GM23338 (cell line): ENCODE results near the gene AGRP. TPM values are rescaled to one million over a fixed set of nuclear protein-coding genes. Genes with fewer than 3 reads are reported as not detected.

Experiments used
- CREB1 ChIP-seq: fragments of 250-450 bp; sonication (Bioruptor Pico); IDR thresholded peaks from 2 replicates; pipeline ENCODE4 v1.5.0; 2020; ENCODE audit warnings: low read depth, mild to moderate bottlenecking, moderate library complexity
- JUNB ChIP-seq: IDR thresholded peaks from one replicate; pipeline ENCODE4 v1.6.1; 2016; ENCODE audit warnings: antibody characterized with exemption; ENCODE audit not compliant: unreplicated experiment
- NANOG ChIP-seq: IDR thresholded peaks from 2 replicates; pipeline ENCODE4 v1.6.1; 2016; ENCODE audit warnings: antibody characterized with exemption, borderline replicate concordance
- STAT1 ChIP-seq: IDR thresholded peaks from one replicate; pipeline ENCODE4 v1.6.1; 2016; ENCODE audit warnings: antibody characterized with exemption; ENCODE audit not compliant: unreplicated experiment
- polyA plus RNA-seq: library from polyadenylated mRNA; unstranded; fragments of >200 nt; fragmentation: Nextera tagmentation; extraction: Ambion mirVana; gene quantifications from 2 replicates; pipeline ENCODE4 v1.2.1, GENCODE V29; 2016
- total RNA-seq: library from RNA; depleted of rRNA; stranded (reverse); fragments of >200 nt; shearing (Covaris generic); gene quantifications from 2 replicates; pipeline ENCODE4 v1.2.3, GENCODE V29; 2014
- TF ChIP-seq, protein P1 (sequence below): fragments of 250-450 bp; sonication (Bioruptor Pico); IDR thresholded peaks from 2 replicates; pipeline ENCODE4 v1.5.0; 2020; ENCODE audit warnings: mild to moderate bottlenecking, moderate library complexity
- TF ChIP-seq, protein P2 (sequence below): IDR thresholded peaks from one replicate; pipeline ENCODE4 v1.6.1; 2018; ENCODE audit warnings: antibody characterized with exemption; ENCODE audit not compliant: unreplicated experiment
- TF ChIP-seq, protein P3 (sequence below): IDR thresholded peaks from 2 replicates; pipeline ENCODE4 v1.6.1; 2016; ENCODE audit warnings: antibody characterized with exemption

The AGRP gene
- total and polyA plus RNA-seq, 2 experiments from 2014 or later, result not detected

DNA sequence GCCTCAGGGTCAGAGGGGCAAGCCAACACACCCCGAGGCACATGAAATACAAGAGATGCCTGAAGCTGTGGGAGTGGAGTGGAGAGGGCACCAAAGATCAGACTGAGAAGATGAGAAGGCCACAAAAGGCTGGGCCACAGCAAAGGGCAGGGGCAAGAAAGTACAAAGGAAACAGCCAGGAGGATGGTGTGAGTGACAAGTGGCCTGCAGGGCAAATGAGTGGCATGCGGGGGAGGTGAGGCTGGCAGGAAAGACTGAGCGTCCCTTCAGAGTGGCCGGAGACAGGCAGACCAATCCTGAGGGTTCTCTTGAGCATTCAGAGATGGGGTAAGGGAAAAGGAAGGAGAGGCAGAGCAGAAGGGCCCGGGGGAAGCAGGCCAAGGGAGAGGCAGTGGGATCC, 29.2 kb downstream of the AGRP start (continued):
- TF ChIP-seq, protein P1, sequence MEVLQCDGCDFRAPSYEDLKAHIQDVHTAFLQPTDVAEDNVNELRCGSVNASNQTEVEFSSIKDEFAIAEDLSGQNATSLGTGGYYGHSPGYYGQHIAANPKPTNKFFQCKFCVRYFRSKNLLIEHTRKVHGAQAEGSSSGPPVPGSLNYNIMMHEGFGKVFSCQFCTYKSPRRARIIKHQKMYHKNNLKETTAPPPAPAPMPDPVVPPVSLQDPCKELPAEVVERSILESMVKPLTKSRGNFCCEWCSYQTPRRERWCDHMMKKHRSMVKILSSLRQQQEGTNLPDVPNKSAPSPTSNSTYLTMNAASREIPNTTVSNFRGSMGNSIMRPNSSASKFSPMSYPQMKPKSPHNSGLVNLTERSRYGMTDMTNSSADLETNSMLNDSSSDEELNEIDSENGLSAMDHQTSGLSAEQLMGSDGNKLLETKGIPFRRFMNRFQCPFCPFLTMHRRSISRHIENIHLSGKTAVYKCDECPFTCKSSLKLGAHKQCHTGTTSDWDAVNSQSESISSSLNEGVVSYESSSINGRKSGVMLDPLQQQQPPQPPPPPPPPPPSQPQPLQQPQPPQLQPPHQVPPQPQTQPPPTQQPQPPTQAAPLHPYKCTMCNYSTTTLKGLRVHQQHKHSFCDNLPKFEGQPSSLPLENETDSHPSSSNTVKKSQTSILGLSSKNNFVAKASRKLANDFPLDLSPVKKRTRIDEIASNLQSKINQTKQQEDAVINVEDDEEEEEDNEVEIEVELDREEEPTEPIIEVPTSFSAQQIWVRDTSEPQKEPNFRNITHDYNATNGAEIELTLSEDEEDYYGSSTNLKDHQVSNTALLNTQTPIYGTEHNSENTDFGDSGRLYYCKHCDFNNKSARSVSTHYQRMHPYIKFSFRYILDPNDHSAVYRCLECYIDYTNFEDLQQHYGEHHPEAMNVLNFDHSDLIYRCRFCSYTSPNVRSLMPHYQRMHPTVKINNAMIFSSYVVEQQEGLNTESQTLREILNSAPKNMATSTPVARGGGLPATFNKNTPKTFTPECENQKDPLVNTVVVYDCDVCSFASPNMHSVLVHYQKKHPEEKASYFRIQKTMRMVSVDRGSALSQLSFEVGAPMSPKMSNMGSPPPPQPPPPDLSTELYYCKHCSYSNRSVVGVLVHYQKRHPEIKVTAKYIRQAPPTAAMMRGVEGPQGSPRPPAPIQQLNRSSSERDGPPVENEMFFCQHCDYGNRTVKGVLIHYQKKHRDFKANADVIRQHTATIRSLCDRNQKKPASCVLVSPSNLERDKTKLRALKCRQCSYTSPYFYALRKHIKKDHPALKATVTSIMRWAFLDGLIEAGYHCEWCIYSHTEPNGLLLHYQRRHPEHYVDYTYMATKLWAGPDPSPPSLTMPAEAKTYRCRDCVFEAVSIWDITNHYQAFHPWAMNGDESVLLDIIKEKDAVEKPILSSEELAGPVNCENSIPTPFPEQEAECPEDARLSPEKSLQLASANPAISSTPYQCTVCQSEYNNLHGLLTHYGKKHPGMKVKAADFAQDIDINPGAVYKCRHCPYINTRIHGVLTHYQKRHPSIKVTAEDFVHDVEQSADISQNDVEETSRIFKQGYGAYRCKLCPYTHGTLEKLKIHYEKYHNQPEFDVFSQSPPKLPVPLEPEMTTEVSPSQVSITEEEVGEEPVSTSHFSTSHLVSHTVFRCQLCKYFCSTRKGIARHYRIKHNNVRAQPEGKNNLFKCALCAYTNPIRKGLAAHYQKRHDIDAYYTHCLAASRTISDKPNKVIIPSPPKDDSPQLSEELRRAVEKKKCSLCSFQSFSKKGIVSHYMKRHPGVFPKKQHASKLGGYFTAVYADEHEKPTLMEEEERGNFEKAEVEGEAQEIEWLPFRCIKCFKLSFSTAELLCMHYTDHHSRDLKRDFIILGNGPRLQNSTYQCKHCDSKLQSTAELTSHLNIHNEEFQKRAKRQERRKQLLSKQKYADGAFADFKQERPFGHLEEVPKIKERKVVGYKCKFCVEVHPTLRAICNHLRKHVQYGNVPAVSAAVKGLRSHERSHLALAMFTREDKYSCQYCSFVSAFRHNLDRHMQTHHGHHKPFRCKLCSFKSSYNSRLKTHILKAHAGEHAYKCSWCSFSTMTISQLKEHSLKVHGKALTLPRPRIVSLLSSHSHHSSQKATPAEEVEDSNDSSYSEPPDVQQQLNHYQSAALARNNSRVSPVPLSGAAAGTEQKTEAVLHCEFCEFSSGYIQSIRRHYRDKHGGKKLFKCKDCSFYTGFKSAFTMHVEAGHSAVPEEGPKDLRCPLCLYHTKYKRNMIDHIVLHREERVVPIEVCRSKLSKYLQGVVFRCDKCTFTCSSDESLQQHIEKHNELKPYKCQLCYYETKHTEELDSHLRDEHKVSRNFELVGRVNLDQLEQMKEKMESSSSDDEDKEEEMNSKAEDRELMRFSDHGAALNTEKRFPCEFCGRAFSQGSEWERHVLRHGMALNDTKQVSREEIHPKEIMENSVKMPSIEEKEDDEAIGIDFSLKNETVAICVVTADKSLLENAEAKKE (CRISPR knock-in tag), result no peak
- TF ChIP-seq, protein P2, sequence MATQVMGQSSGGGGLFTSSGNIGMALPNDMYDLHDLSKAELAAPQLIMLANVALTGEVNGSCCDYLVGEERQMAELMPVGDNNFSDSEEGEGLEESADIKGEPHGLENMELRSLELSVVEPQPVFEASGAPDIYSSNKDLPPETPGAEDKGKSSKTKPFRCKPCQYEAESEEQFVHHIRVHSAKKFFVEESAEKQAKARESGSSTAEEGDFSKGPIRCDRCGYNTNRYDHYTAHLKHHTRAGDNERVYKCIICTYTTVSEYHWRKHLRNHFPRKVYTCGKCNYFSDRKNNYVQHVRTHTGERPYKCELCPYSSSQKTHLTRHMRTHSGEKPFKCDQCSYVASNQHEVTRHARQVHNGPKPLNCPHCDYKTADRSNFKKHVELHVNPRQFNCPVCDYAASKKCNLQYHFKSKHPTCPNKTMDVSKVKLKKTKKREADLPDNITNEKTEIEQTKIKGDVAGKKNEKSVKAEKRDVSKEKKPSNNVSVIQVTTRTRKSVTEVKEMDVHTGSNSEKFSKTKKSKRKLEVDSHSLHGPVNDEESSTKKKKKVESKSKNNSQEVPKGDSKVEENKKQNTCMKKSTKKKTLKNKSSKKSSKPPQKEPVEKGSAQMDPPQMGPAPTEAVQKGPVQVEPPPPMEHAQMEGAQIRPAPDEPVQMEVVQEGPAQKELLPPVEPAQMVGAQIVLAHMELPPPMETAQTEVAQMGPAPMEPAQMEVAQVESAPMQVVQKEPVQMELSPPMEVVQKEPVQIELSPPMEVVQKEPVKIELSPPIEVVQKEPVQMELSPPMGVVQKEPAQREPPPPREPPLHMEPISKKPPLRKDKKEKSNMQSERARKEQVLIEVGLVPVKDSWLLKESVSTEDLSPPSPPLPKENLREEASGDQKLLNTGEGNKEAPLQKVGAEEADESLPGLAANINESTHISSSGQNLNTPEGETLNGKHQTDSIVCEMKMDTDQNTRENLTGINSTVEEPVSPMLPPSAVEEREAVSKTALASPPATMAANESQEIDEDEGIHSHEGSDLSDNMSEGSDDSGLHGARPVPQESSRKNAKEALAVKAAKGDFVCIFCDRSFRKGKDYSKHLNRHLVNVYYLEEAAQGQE, result no peak
- TF ChIP-seq STAT1, result no peak
- no peak for TF ChIP-seq CREB1
- no peak for TF ChIP-seq NANOG
- TF ChIP-seq JUNB, result no peak
- TF ChIP-seq, protein P3, sequence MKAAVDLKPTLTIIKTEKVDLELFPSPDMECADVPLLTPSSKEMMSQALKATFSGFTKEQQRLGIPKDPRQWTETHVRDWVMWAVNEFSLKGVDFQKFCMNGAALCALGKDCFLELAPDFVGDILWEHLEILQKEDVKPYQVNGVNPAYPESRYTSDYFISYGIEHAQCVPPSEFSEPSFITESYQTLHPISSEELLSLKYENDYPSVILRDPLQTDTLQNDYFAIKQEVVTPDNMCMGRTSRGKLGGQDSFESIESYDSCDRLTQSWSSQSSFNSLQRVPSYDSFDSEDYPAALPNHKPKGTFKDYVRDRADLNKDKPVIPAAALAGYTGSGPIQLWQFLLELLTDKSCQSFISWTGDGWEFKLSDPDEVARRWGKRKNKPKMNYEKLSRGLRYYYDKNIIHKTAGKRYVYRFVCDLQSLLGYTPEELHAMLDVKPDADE, result no peak
